GM12872 (cell line): ENCODE measurements around the gene GZF1.

Experiments
- TF ChIP-seq, protein P1 (sequence below): IDR thresholded peaks from 3 replicates; pipeline ENCODE4 v1.5.1; 2011; ENCODE audit warnings: low read depth, mild to moderate bottlenecking, low read length, moderate library complexity; ENCODE audit not compliant: insufficient read depth

GZF1 gene

DNA sequence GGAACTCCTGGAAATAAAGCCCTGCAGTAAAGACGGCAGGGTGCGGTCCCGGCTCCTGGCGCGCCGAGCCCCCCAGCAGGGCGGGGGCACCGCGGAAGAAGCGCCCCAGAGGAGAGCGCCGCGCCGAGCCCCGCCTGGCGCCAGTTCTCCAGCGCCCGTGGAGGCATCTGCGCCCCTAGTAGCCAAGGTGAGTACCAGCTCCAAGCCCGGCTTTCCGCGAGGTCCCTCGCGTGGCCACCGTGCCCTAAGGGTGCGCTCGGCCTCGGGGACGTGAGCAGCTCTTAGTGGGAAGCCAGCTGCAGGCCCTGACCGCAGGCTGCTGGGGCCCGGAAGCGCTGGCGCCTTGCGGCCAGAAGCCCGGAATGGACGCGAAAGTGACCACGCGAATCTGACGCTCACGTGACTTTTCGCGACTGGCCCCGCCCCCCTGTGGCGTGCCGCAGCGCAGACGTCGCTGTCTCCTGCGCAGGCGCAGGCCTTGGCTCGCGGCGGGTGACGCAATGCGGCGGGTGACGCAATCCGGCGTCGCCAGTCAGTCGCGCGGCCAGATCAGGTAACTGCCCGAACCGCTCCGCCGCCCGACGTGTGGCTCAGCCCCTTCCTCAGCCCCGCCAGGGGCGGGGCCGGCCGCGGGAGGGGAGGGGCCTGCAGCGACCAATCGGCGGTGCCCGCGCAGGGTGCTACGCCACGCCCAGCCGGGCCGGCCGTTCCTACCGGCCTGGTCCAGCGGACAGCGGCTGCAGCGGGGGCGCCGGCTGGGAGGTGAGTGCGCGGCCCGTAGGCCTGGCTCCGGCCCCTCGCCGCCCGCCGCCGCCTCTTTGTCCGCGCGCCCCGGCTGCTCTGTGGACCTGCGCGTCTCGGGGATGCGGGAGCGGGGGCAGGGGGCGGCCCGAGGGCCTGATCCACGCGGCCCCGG, at the start of gene GZF1:
TSS of gene GZF1 (plus strand) at position 707 of the 916 bp plus-strand sequence. CDS start 2,202 bp downstream, outside the sequence.
- TF ChIP-seq, protein P1, sequence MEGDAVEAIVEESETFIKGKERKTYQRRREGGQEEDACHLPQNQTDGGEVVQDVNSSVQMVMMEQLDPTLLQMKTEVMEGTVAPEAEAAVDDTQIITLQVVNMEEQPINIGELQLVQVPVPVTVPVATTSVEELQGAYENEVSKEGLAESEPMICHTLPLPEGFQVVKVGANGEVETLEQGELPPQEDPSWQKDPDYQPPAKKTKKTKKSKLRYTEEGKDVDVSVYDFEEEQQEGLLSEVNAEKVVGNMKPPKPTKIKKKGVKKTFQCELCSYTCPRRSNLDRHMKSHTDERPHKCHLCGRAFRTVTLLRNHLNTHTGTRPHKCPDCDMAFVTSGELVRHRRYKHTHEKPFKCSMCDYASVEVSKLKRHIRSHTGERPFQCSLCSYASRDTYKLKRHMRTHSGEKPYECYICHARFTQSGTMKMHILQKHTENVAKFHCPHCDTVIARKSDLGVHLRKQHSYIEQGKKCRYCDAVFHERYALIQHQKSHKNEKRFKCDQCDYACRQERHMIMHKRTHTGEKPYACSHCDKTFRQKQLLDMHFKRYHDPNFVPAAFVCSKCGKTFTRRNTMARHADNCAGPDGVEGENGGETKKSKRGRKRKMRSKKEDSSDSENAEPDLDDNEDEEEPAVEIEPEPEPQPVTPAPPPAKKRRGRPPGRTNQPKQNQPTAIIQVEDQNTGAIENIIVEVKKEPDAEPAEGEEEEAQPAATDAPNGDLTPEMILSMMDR = no peak

DNA sequence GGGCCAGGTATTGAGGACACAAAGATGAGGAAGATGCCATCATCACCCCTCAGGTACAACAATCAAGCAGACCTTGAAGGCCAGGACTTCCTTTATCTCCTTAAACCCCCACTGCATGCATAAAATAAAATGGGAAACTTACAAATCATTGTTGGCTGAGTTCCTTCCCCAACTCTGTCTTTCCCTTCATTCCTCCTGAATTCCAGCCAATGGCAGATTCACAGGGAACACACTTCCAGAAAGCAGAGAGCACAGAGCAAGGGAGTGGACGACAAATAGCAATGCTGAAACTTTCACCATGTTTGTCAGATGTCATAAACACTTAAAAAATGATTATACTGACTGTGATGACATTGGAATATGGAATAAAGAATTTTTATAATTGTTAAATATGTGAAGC, 48.7 kb upstream of the GZF1 start:
- TF ChIP-seq, protein P1 = no peak

DNA sequence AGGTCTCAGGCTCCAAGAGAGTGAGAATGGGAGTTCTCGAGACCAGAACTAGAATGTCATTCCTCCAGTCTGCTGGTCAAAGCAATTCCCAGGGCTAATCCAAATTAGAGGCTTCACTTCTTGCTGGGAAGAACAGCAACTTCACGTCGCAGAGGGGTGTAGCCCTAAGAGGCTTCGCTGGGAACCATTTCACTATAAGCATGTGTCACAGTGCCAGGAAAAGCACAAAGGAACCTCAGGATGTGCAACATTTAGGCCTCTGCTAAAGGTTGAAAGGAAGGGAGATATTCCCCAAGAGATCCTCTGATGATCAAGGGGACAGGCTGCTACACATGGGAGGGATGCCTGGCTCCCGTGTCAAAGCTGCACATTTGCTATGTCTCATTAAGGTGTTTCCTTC, 47.3 kb upstream of the GZF1 start:
- TF ChIP-seq, protein P1 = no peak

DNA sequence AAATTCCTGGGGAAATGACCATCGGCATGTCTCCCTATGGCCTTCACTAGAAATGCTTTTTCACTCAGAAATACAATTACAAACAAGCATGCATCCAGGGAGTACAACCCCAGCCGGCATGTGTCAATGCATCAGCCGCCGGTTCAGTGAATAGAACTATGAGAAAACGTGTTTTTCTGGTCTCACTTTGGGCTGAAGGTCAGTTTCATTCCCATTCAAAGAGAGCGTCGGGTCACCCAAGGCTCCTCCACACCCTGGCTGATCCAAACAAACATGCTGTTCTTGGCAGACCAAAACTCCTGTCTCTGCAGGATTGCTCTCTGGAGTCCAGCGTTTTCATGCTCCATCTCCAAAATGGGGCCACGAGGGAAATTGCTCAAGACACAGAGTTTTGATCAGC, 46.9 kb upstream of the GZF1 start:
- TF ChIP-seq, protein P1 = no peak

DNA sequence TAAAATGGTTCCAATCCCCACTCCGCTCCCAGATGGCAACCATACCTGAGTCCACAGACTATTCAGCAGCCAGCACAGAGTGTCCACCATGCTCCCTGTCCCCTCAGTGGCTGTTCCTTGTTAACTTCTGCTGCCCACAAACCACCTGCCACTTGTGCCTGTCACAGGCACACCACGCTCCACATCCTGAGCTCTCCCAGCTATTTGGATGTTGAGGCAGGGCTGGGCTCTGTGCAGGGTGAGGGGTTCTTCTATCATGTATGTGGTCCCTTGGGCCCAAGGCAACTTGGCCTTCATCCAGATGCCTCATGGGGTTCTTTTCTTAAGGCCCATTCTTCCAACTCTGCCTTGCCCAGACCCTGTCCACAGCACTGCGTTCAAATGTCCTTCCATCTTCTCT, 45.4 kb upstream of the GZF1 start:
- TF ChIP-seq, protein P1 = no peak

DNA sequence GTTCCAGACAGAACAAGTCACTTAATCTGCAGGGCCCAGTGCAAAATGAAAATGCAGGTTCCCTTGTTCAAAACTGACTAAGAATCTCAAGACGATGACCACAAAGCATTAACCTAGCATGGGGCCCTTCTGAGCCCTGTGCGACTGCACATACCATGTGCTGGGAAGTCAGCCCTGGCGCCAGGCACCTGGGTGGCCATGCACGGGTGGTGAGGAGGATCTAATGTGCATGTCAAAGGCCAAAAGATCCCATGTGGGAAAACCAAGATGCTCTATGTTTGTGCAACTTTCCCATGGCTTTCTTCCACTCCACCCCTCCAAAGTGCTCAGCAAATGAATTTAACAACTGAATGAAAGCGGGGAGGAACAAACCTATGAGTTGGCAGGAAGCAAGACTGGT, 44.9 kb upstream of the GZF1 start:
- TF ChIP-seq, protein P1 = no peak

DNA sequence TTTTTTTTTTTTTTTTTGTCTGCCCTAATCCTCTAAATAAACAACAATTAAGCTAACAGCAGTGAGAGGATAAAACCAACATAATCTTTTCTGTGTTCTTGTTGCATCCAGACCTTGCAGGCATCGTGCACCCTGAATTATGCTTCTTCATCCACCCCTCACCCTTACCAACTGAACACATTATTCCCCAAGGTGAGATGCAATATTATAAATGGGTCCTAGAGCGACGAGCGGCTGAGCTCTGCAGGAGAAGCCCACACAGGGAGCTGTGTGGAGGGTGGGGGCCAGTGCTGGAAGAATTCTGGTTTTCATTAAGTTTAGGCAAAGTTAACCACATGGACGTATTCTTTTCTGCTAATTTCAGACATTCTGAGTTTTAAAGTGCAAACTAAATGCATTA, 43.6 kb upstream of the GZF1 start:
- TF ChIP-seq, protein P1 = no peak
